Prostate gland (tissue), 2 donors: ENCODE results near the gene SLC9A4.

Source experiments
- CTCF ChIP-seq, 4 experiments: fragments of 200-600 bp in 2 of 4; fragments of 450-650 bp in 2 of 4; sonication (generic) in 2 of 4; IDR thresholded peaks; 1 replicate in 3 of 4; 2 replicates in 1 of 4; pipeline ENCODE4 v1.5.1; 2016 to 2019; ENCODE audit warnings: antibody characterized with exemption in 4 of 4, mild to moderate bottlenecking in 2 of 4, moderate library complexity in 2 of 4
- POLR2A ChIP-seq: fragments of 450-650 bp; IDR thresholded peaks from one replicate; pipeline ENCODE4 v1.6.1; 2016; ENCODE audit warnings: antibody characterized with exemption, mild to moderate bottlenecking

- no peak for TF ChIP-seq CTCF (IDR thresholded peaks at IDR 0.05)
- no peak for TF ChIP-seq POLR2A
Observed at GRCh38 chr2:102550151-102550550, 77.1 kb downstream of the SLC9A4 start.
